Natural killer cell (primary cell): ENCODE data around the gene PRRC2B. TPM values are rescaled to one million over a fixed set of nuclear protein-coding genes. Genes with fewer than 3 reads are reported as not detected.

ENCODE experiments used
- ATAC-seq, 3 donors: fragments of 150-1000 bp in 2 of 3; fragments of 200-7000 bp in 1 of 3; cut with Tn5 transposase; 1 replicate in 1 of 3; 2 replicates in 2 of 3; pipeline ENCODE4 v1.10.0; 2021; ENCODE audit warnings: mild to moderate bottlenecking in 2 of 3, moderate library complexity in 2 of 3
- DNase-seq, 2 donors: peaks; one replicate each; pipeline versions ENCODE4 v3.0.0 to v3.0.0-alpha.2; 2013 to 2021; ENCODE audit warnings: mixed read lengths in 1 of 2
- H3K27ac ChIP-seq: one replicate; pipeline ENCODE4 v1.5.1; 2013; ENCODE audit warnings: mild to moderate bottlenecking, low read length
- H3K27me3 ChIP-seq: one replicate; pipeline ENCODE4 v1.6.1; 2013; ENCODE audit warnings: low read length; ENCODE audit not compliant: control insufficient read depth, insufficient read depth
- H3K36me3 ChIP-seq: one replicate; pipeline ENCODE4 v1.6.1; 2013; ENCODE audit warnings: low read length; ENCODE audit not compliant: control insufficient read depth, insufficient read depth
- H3K4me1 ChIP-seq: one replicate; pipeline ENCODE4 v1.6.1; 2013; ENCODE audit warnings: low read length; ENCODE audit not compliant: control insufficient read depth, insufficient read depth
- H3K4me3 ChIP-seq: one replicate; pipeline ENCODE4 v1.5.1; 2013; ENCODE audit warnings: low read length
- H3K9me3 ChIP-seq: one replicate; pipeline ENCODE4 v1.6.1; 2013; ENCODE audit warnings: low read length; ENCODE audit not compliant: control insufficient read depth, insufficient read depth
- H3K27ac Mint-ChIP-seq, 2 donors: one replicate each; pipeline ENCODE4 v1.8.0; 2022; ENCODE audit warnings: mild to moderate bottlenecking in 2 of 2, mixed read lengths in 2 of 2, moderate library complexity in 1 of 2
- H3K27me3 Mint-ChIP-seq, 2 donors: one replicate each; pipeline ENCODE4 v1.8.0; 2022; ENCODE audit warnings: low read depth in 2 of 2, mixed read lengths in 2 of 2
- H3K36me3 Mint-ChIP-seq: one replicate; pipeline ENCODE4 v1.8.0; 2022; ENCODE audit warnings: mixed read lengths
- H3K4me1 Mint-ChIP-seq, 2 donors: one replicate each; pipeline ENCODE4 v1.8.0; 2022; ENCODE audit warnings: mixed read lengths in 2 of 2
- H3K4me3 Mint-ChIP-seq: one replicate; pipeline ENCODE4 v1.8.0; 2022; ENCODE audit warnings: mild to moderate bottlenecking, moderate library complexity, mixed read lengths
- H3K9me3 Mint-ChIP-seq, 2 donors: one replicate each; pipeline ENCODE4 v1.8.0; 2022; ENCODE audit warnings: mixed read lengths in 2 of 2
- CTCF ChIP-seq: fragments of 200-600 bp; IDR thresholded peaks from one replicate; pipeline ENCODE4 v1.8.0; 2022; ENCODE audit warnings: antibody characterized with exemption
- WGBS: methylation state at CpG from one replicate; pipeline ENCODE4 v1.1.7; 2013; ENCODE audit warnings: missing lambda C conversion rate; ENCODE audit not compliant: insufficient coverage; 5-methylcytosine and 5-hydroxymethylcytosine counted together
- intact Hi-C: fragments of 100-400 bp; cut with micrococcal nuclease; formaldehyde crosslinking; loops from one replicate; pipeline ENCODE4 v1.14.2; 2022
- total RNA-seq, 4 donors: library from RNA; stranded (reverse); fragments of 120-200 nt in 1 of 4; gene quantifications; one replicate each; pipeline versions ENCODE4 v1.2.3 to v1.2.4, GENCODE V29; 2013 to 2022

Gene PRRC2B
- total RNA-seq, 3 donors from 2014 or later (not counting 1 experiment from before 2014, with no cell fraction given), result 249 to 275 (median 274) TPM

- Mint-ChIP-seq H3K9me3 (no peaks in the 10 kb centered on the region), H3K27me3 (no peaks in the 10 kb centered on the region), H3K4me1 (peaks cover 75 to 78% of the 10 kb centered on the region in 2 donors), H3K27ac (peak overlapping the region; percentile 69 to 75), H3K36me3 (no peaks in the 10 kb centered on the region), H3K4me3 (peak overlapping the region; percentile 57)
- Histone ChIP-seq H3K27ac (no peak overlapping the region), H3K9me3 (no peaks in the 10 kb centered on the region), H3K27me3 (no peaks in the 10 kb centered on the region), H3K4me3 (no peak overlapping the region), H3K36me3 (peaks cover 4% of the 10 kb centered on the region), H3K4me1 (peaks cover 90% of the 10 kb centered on the region)
- WGBS, result 84% methylated on average over 6 of the region's 6 CpGs
- ATAC-seq (no peak), DNase-seq (no peak)
- intact Hi-C loops, result no loop called here
- no peak for TF ChIP-seq CTCF
Observed at GRCh38 chr9:131400627-131401026, 6.7 kb downstream of the PRRC2B start.

GRCh38 chr9:131402073-131402472 lies 8.2 kb downstream of the PRRC2B start:
- no peak overlapping the region for H3K4me3 ChIP-seq
- H3K4me1 ChIP-seq, result peaks cover 88% of the 10 kb centered on the region
- no peaks in the 10 kb centered on the region for H3K27me3 Mint-ChIP-seq
- ATAC-seq (no peak), DNase-seq (no peak)
- no peak for TF ChIP-seq CTCF
- peaks cover 4% of the 10 kb centered on the region for H3K36me3 ChIP-seq
- WGBS, result 92% methylated on average over 6 of the region's 6 CpGs
- no peaks in the 10 kb centered on the region for H3K36me3 Mint-ChIP-seq
- no peaks in the 10 kb centered on the region for H3K9me3 ChIP-seq
- peak overlapping the region; percentile 47 for H3K4me3 Mint-ChIP-seq
- no peak overlapping the region for H3K27ac ChIP-seq
- intact Hi-C loops, result no loop called here
- peak overlapping the region in 1 of 2 donors; percentile 35 for H3K27ac Mint-ChIP-seq
- no peaks in the 10 kb centered on the region for H3K9me3 Mint-ChIP-seq
- no peaks in the 10 kb centered on the region for H3K27me3 ChIP-seq
- H3K4me1 Mint-ChIP-seq, result peaks cover 76 to 80% of the 10 kb centered on the region in 2 donors

GRCh38 chr9:131402738-131403492 lies 9.0 kb downstream of the PRRC2B start:
- DNase-seq (no peak), ATAC-seq (no peak)
- Histone ChIP-seq H3K27me3 (no peaks in the 10 kb centered on the region), H3K4me1 (peaks cover 91% of the 10 kb centered on the region), H3K4me3 (no peak overlapping the region), H3K27ac (no peak overlapping the region), H3K36me3 (peaks cover 4% of the 10 kb centered on the region), H3K9me3 (no peaks in the 10 kb centered on the region)
- Mint-ChIP-seq H3K4me3 (peak overlapping the region; percentile 47), H3K9me3 (no peaks in the 10 kb centered on the region), H3K27me3 (no peaks in the 10 kb centered on the region), H3K4me1 (peaks cover 76 to 80% of the 10 kb centered on the region in 2 donors), H3K36me3 (no peaks in the 10 kb centered on the region), H3K27ac (peak overlapping the region; percentile 35 to 77)
- WGBS, result 91% methylated on average over 10 of the region's 12 CpGs
- intact Hi-C loops, result no loop called here
- TF ChIP-seq CTCF, result no peak

- Histone ChIP-seq H3K36me3 (peaks cover 4% of the 10 kb centered on the region), H3K4me3 (no peak overlapping the region), H3K9me3 (no peaks in the 10 kb centered on the region), H3K27me3 (no peaks in the 10 kb centered on the region), H3K27ac (no peak overlapping the region), H3K4me1 (peaks cover 89% of the 10 kb centered on the region)
- Mint-ChIP-seq H3K36me3 (no peaks in the 10 kb centered on the region), H3K4me1 (peaks cover 76 to 80% of the 10 kb centered on the region in 2 donors), H3K27ac (peak overlapping the region in 1 of 2 donors; percentile 77), H3K9me3 (no peaks in the 10 kb centered on the region), H3K4me3 (no peak overlapping the region), H3K27me3 (no peaks in the 10 kb centered on the region)
- TF ChIP-seq CTCF, result no peak
- 100% methylated on average over 5 of the region's 6 CpGs for WGBS
- ATAC-seq, result no peak
- DNase-seq, result no peak
- intact Hi-C loops, result no loop called here
Observed at GRCh38 chr9:131403493-131403773, 9.5 kb downstream of the PRRC2B start.
